MM.1S (cell line): ENCODE data around the gene GPC5.

Experiments
- EZH2 ChIP-seq: fragments of 300-600 bp; sonication (generic); optimal IDR thresholded peaks from 2 replicates; pipeline ENCODE3; 2017; ENCODE audit warnings: low read depth, mild to moderate bottlenecking, antibody characterized with exemption, low read length, mixed read lengths
- EZH2phosphoT487 ChIP-seq: fragments of 300-600 bp; sonication (generic); IDR thresholded peaks from 2 replicates; pipeline ENCODE4 v1.6.1; 2018; ENCODE audit warnings: antibody characterized with exemption, low read length

- TF ChIP-seq EZH2phosphoT487 (no peak), EZH2 (no peak)
These were observed 532.3 kb downstream of the GPC5 start for GRCh38 chr13:91930687-91931086.
